Upper lobe of left lung (tissue), 6 donors: ENCODE results near the gene RIPK3. TPM values are rescaled to one million over a fixed set of nuclear protein-coding genes. Genes with fewer than 3 reads are reported as not detected.

ENCODE experiments used
- ATAC-seq, 2 donors: fragments of 200-7000 bp; cut with Tn5 transposase; one replicate each; pipeline ENCODE4 v1.9.1; 2022; ENCODE audit warnings: mild to moderate bottlenecking in 2 of 2, moderate library complexity in 2 of 2; ENCODE audit not compliant: low FRiP score in 2 of 2
- DNase-seq, 2 donors: peaks; one replicate each; pipeline ENCODE4 v3.0.0-alpha.2; 2019 to 2020
- H3K27ac ChIP-seq, 4 donors: fragments of 200-600 bp; sonication (generic); one replicate each; pipeline ENCODE4 v1.5.1; 2016 to 2019
- H3K27me3 ChIP-seq, 4 donors: fragments of 200-600 bp; sonication (generic); one replicate each; pipeline ENCODE4 v1.5.1; 2017 to 2019
- H3K36me3 ChIP-seq, 4 donors: fragments of 200-600 bp; sonication (generic); one replicate each; pipeline ENCODE4 v1.5.1; 2016 to 2019
- H3K4me1 ChIP-seq, 4 donors: fragments of 200-600 bp; sonication (generic); one replicate each; pipeline ENCODE4 v1.5.1; 2018 to 2019
- H3K4me3 ChIP-seq, 4 donors: fragments of 200-600 bp; sonication (generic); one replicate each; pipeline ENCODE4 v1.5.1; 2017 to 2019; ENCODE audit warnings: mild to moderate bottlenecking in 2 of 4, moderate library complexity in 1 of 4
- H3K9me3 ChIP-seq, 4 donors: fragments of 200-600 bp; sonication (generic); one replicate each; pipeline ENCODE4 v1.5.1; 2018 to 2019
- EP300 ChIP-seq, 4 donors: sonication (generic); formaldehyde crosslinking; IDR thresholded peaks; one replicate each; pipeline ENCODE4 v1.5.1; 2017; ENCODE audit warnings: antibody characterized with exemption in 4 of 4, control low read depth in 2 of 4
- POLR2A ChIP-seq, 4 donors: fragments of 450-650 bp; IDR thresholded peaks; one replicate each; pipeline ENCODE4 v1.5.1; 2016 to 2017; ENCODE audit warnings: antibody characterized with exemption in 4 of 4, mild to moderate bottlenecking in 2 of 4
- POLR2AphosphoS5 ChIP-seq, 2 donors: sonication (generic); formaldehyde crosslinking; IDR thresholded peaks; one replicate each; pipeline ENCODE4 v1.5.1; 2017; ENCODE audit warnings: antibody characterized with exemption in 2 of 2
- WGBS, 2 donors: methylation state at CpG; one replicate each; pipeline ENCODE4 v1.1.5; 2017 to 2018; 5-methylcytosine and 5-hydroxymethylcytosine counted together
- total RNA-seq, 6 donors: library from RNA; depleted of rRNA in 4 of 6; stranded (reverse); fragments of >200 nt in 4 of 6; gene quantifications; one replicate each; pipeline versions ENCODE4 v1.1.0 to v1.2.1, GENCODE V29; 2016 to 2021
- TF ChIP-seq, protein P1 (sequence below), 6 experiments: fragments of 450-650 bp in 4 of 6; fragments of 200-600 bp in 2 of 6; sonication (generic) in 2 of 6; IDR thresholded peaks; one replicate each; pipeline ENCODE4 v1.5.1; 2016 to 2019; ENCODE audit warnings: antibody characterized with exemption in 6 of 6
- donor health status: DM: no; HTN: no; CAD: no; lungs with moderate emphysema.
- donor health status: DM: no; HTN: yes; CAD: no; lungs with severe emphysema.

RIPK3 gene
- total RNA-seq, 6 donors from 2014 or later, result 16.1 to 92.2 (median 29.1) TPM

DNA sequence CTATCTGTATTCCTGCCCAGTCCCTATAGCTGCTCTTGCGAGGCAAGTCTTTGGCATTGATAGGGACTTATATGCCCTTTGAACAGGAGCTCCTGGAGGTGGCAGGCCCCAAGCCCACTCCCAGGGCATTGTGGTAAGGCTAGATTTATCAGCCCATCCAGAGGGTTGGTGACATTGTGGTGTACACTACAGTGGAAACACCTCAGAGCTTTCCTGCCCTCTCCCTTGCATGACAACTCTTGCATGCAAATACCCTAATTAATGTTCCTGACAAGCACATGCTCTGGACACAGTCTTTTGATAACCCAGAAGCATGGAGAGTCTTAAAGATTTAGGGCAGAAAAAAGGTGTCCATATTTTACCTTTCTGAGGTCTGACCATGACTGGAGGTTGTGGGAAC is 815 bp upstream of the RIPK3 start:
- ATAC-seq (no peak), DNase-seq (no peak)
- TF ChIP-seq POLR2AphosphoS5 (IDR thresholded peaks at IDR 0.05) (no peak), EP300 (IDR thresholded peaks at IDR 0.05) (no peak), POLR2A (IDR thresholded peaks at IDR 0.05) (no peak)
- TF ChIP-seq, protein P1, sequence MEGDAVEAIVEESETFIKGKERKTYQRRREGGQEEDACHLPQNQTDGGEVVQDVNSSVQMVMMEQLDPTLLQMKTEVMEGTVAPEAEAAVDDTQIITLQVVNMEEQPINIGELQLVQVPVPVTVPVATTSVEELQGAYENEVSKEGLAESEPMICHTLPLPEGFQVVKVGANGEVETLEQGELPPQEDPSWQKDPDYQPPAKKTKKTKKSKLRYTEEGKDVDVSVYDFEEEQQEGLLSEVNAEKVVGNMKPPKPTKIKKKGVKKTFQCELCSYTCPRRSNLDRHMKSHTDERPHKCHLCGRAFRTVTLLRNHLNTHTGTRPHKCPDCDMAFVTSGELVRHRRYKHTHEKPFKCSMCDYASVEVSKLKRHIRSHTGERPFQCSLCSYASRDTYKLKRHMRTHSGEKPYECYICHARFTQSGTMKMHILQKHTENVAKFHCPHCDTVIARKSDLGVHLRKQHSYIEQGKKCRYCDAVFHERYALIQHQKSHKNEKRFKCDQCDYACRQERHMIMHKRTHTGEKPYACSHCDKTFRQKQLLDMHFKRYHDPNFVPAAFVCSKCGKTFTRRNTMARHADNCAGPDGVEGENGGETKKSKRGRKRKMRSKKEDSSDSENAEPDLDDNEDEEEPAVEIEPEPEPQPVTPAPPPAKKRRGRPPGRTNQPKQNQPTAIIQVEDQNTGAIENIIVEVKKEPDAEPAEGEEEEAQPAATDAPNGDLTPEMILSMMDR (IDR thresholded peaks at IDR 0.05), result no peak
- H3K9me3 ChIP-seq, result no peaks in the 10 kb centered on the region
- no peak overlapping the region for H3K27ac ChIP-seq
- H3K36me3 ChIP-seq, result peaks cover 0 to 11% (median 3%) of the 10 kb centered on the region in 4 donors
- H3K4me1 ChIP-seq, result peaks cover 20 to 36% (median 21%) of the 10 kb centered on the region in 4 donors
- no peak overlapping the region for H3K4me3 ChIP-seq
- WGBS, 2 donors, result 60 to 100% methylated on average over 1 of the region's 1 CpG
- H3K27me3 ChIP-seq, result no peaks in the 10 kb centered on the region

DNA sequence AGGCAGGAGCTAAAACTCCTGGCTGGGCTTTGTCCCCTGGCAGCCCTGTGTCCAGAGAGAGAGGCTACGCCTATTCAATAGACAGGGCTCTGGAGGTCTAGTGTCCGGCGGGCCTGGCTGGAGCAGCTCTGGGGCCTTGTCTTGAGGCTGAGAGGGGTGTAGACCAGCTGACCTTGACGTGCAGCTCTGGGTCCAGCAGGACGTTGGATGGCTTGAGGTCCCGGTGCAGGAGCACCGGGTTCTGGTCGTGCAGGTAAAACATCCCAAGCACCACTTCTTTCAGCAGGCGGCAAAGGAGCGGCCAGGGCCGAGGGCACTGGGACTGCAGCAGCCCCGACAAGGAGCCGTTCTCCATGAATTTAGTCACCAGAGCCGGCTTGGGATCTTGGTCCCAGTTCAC is 948 bp downstream of the RIPK3 start:
- 68 to 83% methylated on average over 5 to 14 of the region's 14 CpGs for whole genome bisulfite sequencing, 2 donors
- TF ChIP-seq EP300 (IDR thresholded peaks at IDR 0.05), result no peak
- no peak for TF ChIP-seq POLR2A (IDR thresholded peaks at IDR 0.05)
- TF ChIP-seq, protein P1 (IDR thresholded peaks at IDR 0.05), result no peak
- no peak for TF ChIP-seq POLR2AphosphoS5 (IDR thresholded peaks at IDR 0.05)
- H3K4me3 ChIP-seq, result peak overlapping the region; percentile 4 to 70 (median 54)
- no peaks in the 10 kb centered on the region for H3K9me3 ChIP-seq
- H3K36me3 ChIP-seq, result peaks cover 0 to 11% (median 3%) of the 10 kb centered on the region in 4 donors
- H3K27me3 ChIP-seq, result peaks cover 0 to 8% (median 0%) of the 10 kb centered on the region in 4 donors
- H3K27ac ChIP-seq, result peak overlapping the region in 3 of 4 donors; percentile 71 to 83 (median 82)
- DNase-seq (peak in 1 of 2 donors; percentile 58), ATAC-seq (no peak)
- peaks cover 33 to 54% (median 37%) of the 10 kb centered on the region in 4 donors for H3K4me1 ChIP-seq

- no peaks in the 10 kb centered on the region for H3K9me3 ChIP-seq
- TF ChIP-seq POLR2AphosphoS5 (IDR thresholded peaks at IDR 0.05) (no peak), EP300 (IDR thresholded peaks at IDR 0.05) (no peak), POLR2A (IDR thresholded peaks at IDR 0.05) (no peak)
- H3K27me3 ChIP-seq, result peaks cover 0 to 8% (median 0%) of the 10 kb centered on the region in 4 donors
- H3K36me3 ChIP-seq, result peaks cover 0 to 11% (median 3%) of the 10 kb centered on the region in 4 donors
- no peak overlapping the region for H3K27ac ChIP-seq
- H3K4me3 ChIP-seq, result no peak overlapping the region
- peaks cover 43 to 64% (median 45%) of the 10 kb centered on the region in 4 donors for H3K4me1 ChIP-seq
- DNase-seq (peak in 1 of 2 donors; percentile 28), ATAC-seq (no peak)
- 90 to 95% methylated on average over 8 of the region's 8 CpGs for WGBS, 2 donors
Measured at GRCh38 chr14:24337824-24338175, 2.0 kb downstream of the RIPK3 start.

DNA sequence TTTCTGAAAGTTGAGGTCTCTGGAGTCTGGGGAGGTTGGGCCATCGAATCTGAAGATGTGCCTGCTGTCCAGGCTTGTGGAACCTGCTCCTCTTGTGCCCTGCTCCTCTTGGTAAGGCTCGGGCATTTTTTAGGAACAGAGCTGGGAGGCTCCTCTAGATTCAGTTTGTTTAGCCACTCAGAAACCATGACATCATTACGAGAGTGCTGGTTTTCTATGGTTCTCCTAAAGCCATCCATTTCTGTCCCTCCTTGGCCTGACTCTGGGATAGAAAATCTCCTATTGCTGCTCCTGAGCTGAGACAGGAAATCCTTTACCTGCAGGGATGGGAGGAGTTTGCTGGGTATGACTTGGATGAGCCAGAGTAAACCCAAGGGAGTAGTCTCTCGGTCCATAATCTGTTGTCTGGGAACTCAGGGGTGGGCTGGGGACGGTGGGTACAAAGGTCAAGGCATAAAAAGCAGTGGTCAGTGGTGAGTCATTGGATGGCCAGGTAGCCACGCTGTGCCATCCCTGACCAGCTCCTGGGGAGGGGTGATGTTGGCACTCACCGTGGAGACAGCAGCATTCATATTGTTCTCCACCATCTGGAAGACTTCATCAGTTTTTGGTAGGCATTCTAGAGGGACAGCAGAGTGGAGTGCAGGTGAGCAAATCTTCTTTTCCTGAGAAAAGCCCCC is 2.5 kb downstream of the RIPK3 start:
- Histone ChIP-seq H3K4me3 (no peak overlapping the region), H3K36me3 (peaks cover 0 to 11% (median 3%) of the 10 kb centered on the region in 4 donors), H3K4me1 (peaks cover 48 to 69% (median 51%) of the 10 kb centered on the region in 4 donors), H3K27me3 (peaks cover 0 to 8% (median 0%) of the 10 kb centered on the region in 4 donors), H3K9me3 (no peaks in the 10 kb centered on the region), H3K27ac (peak overlapping the region in 1 of 4 donors; percentile 89)
- ATAC-seq, result no peak
- WGBS, 2 donors, result 89 to 93% methylated on average over 4 to 7 of the region's 7 CpGs
- TF ChIP-seq EP300 (IDR thresholded peaks at IDR 0.05), result no peak
- TF ChIP-seq, protein P1 (IDR thresholded peaks at IDR 0.05), result no peak
- TF ChIP-seq POLR2A (IDR thresholded peaks at IDR 0.05), result no peak
- DNase-seq, result no peak

DNA sequence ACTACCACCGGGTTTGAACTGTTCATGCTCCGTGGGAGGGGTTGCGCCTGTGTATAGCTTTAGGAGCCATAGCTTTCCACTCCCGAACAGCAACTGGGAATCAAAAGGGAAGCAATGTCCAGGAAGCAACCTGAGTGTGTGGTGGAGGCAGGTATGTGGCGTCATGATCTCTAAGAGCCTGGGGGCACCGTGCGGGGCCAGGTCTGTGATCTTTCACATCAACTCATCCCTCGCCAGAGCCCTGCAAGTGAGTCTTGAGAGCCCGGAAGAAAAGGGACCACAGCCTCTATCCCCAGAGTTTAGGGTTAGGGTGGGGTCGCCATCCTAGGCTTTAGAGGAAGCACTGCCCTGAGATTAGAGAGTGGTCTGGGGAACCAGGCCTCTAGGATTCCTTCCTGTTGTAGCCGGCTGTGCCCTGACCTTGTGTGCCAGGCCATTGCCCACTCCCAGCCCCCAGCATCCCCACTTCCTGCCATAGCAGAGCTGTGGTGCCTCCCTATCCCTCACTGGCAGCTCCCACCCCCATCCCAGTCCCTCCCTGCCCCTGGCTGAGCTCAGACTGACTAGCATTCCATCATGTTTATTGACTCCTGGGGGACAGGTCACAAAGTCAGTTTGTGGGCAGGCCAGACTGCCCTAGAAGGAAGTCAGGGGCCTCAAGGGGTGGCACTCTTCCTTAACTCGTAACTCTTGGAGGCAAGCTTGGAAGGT is 4.2 kb downstream of the RIPK3 start:
- no peaks in the 10 kb centered on the region for H3K9me3 ChIP-seq
- peak overlapping the region in 3 of 4 donors; percentile 50 to 55 (median 53) for H3K4me3 ChIP-seq
- DNase-seq, result no peak
- peak overlapping the region; percentile 64 to 89 (median 86) for H3K27ac ChIP-seq
- H3K36me3 ChIP-seq, result peaks cover 0 to 11% (median 3%) of the 10 kb centered on the region in 4 donors
- WGBS, 2 donors, result 70 to 75% methylated on average over 12 of the region's 12 CpGs
- TF ChIP-seq POLR2A (IDR thresholded peaks at IDR 0.05) (no peak), POLR2AphosphoS5 (IDR thresholded peaks at IDR 0.05) (peak in 1 of 2 donors; percentile 51), EP300 (IDR thresholded peaks at IDR 0.05) (peak in 2 of 4 donors; percentile 13 to 24)
- TF ChIP-seq, protein P1 (IDR thresholded peaks at IDR 0.05), result no peak
- H3K4me1 ChIP-seq, result peaks cover 54 to 78% (median 56%) of the 10 kb centered on the region in 4 donors
- no peak for ATAC-seq
- H3K27me3 ChIP-seq, result peaks cover 0 to 8% (median 0%) of the 10 kb centered on the region in 4 donors
